ENCODE measurements around the gene TLK2.

TLK2 gene

DNA sequence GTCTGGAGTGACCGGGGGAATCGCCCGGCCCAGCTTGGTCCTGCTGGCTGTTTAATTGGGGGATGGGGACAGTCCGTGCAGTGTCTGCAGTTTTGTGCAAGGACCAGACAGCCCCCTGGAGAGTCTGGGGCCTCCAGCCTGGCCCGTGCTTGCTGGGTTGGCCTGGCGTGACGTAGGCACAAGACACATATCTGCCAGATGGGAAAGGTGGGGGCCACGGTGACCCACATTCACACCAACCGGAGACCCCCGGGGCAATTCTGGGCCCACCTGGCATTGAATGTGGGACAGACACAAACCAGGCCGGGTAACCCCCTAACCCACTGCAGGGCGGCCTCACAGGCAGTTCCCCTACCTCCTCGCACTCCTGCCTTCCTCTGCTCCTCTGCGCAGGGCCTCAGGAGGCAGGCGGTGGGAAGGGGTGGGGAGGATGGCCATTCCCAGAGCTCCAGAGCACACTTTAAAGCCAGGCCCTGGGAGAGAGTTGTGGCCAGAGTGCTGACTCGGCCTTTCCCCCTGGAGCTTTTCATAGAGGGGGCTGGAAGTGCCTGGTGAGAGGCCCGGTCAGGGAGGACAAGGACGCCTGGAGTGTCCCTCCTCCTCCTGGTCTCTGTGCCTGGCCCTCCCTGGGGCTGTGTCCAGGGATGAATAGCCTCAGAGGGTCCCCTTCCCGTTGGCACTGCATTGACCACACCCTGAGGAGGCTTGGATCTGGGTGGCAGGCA, 150.4 kb downstream of the TLK2 start:
- no peak for DNase-seq (ENCODE audit: low read depth in 2 of 2)

DNA sequence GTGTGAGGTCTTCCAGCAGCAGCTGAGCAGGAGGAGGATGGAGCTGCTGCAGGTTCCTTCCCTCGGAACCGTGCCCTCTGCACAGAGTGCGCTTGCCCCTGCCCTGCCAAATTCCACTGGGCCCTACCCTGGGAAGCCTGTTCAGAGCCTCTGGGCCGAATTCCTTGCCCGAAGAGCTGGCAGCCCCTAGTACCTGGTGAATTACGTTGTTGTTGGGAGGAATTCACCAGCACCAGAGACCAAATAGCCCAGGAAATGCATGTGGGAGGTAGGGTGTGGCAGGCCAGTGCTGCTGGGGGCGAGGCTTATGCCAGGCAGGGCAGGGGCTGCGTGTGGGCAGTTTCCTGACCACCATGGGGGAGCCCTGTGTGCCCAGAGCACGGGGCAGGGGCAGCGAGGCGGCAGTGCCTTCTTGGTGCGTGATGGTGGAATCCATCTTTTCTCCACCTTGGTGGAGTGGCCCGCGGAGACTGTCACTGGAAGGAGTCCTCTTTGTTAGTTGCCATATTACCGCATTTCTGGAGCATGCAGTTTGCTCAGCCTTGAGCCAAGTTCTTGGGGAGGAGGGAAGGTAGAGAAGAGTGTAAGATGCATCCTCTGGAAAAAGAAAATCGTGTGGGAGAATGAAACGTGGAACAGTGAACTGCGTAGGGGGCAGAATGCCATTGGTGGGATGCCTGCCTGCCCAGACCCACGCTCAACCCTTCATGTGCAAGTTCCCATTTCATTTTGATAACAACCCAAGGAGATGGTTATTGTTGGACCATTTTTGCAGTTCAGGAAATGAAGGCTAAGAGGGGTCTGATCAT, 151.1 kb downstream of the TLK2 start:
- DNase-seq (ENCODE audit: low read depth in 2 of 2), result no peak

DNA sequence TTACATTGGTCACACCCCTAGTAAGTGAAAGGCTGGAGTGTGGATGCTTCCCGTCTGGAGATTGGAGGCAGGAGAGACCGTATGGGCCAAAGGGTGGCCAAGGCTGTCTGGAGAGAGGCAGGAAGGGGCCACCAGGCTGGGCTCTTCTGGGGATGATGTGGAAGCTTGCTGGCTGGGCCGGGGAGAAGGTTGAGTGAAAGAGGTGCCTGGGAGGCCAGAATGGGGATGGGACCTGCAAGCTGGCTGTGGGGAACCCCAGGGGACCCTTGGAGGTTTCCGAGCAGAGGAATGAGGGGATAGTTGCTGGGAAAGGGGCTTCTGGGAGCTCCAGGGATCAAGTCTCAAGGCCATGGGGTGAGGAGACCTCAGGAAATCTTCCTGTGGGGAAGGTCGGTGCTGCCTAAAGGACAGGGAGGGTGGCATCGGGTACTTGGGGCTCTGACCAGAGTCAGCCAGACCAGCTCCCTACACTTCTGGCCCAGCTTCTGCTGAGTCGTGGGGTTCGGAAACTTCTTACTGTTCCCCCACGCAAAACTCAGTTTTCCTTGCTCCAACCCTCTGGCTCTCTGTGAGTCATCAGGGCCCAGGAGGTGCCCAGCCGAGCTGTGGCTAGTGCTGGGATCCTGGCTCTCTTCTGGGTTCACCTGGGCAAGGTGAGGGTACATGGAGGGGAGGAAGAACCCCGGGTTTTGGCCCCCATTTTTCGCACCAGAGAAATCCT, 151.9 kb downstream of the TLK2 start:
- DNase-seq (ENCODE audit: low read depth in 2 of 2), result no peak

DNA sequence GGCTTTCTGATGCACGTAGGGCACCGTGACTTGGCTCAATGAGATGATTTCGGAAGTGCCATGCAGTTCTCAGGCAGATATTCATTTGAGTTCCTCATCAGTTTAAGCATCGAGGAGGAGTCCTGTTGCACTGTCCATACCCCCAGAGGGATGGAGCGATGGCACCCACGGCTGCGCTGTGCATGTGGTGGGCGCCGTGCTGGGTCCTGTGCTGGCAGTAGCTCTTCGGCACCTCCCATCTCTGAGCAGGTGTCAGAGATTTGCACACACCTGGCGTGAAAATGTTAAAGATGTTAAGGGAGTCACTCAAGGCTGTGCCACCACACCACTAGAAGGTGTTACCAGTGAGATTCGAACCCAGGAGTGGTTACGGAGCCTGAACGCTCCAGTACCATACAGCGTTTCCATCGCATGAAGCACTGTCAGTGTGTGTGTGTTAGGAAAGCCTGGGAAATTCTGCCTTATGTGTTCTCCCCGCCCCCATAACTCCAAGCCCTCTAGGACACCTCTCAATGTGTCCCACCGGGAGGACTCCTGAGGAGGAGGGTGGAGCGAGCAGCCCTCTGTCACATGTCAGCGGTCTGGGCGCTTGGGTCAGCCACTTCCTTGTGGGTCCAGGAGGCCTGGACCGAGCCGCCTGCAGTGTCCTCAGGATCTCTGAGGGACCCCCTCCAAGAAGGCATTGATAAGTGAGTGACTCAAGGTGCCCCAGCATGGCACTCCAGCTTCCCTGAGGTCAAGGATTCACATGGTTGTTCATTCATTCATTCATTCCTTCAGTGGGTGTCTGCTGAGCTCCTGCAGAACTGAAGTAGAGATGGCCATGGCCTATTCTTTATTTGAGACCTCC, 152.7 kb downstream of the TLK2 start:
- no peak for DNase-seq (ENCODE audit: low read depth in 2 of 2)

DNA sequence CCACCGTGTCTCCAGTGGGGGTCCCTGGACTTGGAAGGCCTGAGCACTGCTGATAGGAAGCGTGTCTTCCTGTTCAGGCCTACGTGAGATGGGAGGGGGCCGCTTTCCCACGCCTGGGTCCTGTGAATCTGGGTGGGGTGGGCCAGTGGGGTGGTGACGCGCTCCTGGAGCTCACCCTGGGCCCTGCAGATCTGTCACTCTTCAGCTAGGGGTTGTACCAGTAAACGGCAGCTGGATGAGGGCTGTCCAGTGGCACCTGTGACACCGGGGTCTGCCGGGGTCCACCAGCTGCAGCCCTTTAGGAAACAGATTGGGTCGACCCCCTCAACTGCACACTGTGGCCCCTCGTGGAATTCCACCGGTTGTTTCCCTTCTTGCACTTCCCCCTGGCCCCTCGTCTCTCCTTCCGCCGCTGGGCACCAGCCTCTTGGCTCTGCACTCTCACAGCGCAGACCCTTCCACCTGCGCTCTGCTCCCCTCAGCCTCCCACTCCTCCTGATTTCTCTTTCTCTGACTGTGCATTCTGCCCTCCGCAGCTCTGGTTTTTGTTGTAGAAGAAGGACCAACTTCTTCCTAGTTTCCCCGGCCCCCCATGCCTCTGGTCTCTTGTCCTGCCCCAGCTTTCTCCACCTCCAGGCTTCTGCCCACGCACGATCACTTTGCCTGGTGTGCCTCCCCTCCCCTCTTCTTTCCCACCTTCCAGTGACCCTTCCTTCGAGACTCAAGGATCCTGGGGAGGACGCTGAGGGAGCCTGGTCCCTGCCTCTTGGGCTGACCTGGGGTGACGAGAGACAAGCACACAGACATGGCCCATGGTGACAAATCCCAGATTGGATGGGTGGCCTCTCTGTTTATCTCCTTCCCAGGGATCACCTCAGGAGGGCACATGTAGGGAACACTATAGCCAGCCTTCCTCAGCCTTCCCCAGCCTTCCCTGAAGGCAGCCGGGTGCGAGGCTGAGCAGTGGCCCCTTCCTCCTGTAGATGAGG, 153.6 kb downstream of the TLK2 start:
- no peak for DNase-seq (ENCODE audit: low read depth in 2 of 2)

DNA sequence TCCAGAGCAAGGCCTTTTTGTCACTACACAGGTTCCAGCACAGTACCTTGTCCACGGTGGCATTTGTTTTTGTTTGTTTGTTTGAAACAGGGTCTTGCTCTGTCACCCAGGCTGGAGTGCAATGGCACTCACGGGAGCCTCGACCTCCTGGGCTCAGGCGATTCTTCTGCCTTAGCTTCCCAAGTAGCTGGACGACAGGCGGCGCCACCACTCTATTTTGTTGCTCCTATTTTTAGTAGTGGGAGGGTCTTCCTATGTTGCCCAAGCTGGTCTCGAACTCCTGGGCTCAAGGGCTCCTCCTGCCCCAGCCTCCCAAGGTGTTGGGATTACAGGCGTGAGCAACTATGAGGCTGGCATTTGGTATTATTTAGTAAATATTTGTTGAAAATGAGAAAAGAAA, 159.2 kb downstream of the TLK2 start:
- no peak for DNase-seq (ENCODE audit: low read depth in 2 of 2)

DNA sequence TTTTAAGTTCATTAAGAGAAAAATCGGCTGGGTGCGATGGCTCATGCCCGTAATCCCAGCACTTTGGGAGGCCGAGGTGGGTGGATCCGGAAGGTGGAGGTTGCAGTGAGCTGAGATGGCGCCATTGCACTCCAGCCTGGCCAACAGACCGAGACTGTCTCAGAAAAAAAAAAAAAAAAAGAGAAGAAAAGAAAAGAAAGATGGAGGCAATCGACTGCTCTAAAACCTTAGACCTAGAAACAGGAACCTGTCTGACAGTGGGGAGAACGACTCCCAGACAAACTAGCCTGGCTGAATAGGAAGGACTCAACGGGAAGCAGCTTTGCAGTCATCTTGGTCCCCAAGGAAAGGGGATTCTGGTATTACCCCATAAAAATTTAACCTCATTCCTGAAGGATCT, 162.5 kb downstream of the TLK2 start:
- no peak for DNase-seq (ENCODE audit: low read depth in 2 of 2)

DNA sequence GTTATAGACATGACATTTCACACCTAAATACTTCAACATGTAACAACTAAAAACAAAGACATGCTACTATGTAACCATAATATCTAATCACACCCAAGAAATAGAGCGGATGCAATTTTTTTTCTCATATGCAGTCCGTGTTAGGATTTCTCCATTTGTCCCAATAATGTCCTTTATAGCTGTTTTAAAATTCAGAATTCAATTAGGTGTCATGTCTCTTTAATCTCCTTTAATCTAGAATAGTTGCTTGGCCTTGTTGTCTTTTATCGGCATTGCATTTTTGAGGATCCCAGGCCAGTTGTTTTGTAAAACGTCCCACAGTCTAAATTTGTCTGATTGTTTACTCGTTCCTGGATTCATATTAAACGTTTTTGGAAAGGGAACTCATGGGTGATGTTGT, 163.3 kb downstream of the TLK2 start:
- no peak for DNase-seq (ENCODE audit: low read depth in 2 of 2)

DNA sequence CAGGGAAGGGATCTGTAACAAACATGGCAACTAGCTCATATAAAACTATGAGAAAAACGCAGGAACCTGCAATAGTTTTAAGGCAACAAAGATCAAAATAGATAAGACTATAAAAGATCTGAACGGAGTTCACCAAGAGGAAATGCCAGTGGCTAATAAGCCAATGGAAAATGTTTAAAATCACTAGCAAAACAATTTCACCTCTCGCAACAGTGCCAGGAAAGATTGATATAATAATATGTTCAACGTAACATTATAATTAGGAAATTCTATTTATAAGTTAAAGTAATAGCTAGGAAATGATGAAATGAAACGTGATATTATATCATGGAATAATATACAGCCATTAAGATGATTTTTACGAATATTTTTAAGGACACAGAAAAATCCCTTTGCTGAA, 164.9 kb downstream of the TLK2 start:
- DNase-seq (ENCODE audit: low read depth in 2 of 2), result no peak

DNA sequence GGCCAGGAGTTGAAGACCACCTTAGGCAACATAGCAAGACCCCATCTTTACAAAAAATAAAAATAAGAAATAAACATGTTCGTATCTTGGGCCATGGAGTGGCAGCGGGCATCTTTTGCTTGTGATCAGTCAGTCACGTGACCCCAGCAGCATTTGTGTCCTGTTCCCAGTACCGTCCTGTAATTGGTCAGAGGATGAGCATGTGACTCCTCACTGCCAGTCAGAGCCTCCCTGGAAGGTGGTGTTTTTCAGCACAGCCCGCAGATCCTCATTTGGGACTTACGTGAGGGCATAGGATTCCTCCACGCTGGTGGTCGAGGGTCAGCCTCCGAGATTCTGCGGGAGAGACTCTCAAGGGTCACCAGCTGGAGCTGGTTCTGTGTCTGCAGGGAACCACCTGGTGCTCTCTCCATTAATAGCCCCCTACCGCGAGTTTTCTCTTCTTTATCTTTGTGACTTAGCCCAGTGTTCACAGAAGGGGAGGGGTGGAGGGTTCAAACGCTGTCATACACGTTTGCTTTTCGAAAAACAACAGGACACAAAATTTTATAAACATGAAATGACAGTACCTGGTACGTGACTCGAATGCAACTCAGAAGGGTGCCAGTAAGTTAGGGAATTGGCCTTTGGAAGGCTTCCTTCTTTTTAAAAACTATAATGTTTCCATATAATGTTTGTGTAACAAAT, 166.0 kb downstream of the TLK2 start:
- DNase-seq (ENCODE audit: low read depth in 2 of 2), result no peak

DNA sequence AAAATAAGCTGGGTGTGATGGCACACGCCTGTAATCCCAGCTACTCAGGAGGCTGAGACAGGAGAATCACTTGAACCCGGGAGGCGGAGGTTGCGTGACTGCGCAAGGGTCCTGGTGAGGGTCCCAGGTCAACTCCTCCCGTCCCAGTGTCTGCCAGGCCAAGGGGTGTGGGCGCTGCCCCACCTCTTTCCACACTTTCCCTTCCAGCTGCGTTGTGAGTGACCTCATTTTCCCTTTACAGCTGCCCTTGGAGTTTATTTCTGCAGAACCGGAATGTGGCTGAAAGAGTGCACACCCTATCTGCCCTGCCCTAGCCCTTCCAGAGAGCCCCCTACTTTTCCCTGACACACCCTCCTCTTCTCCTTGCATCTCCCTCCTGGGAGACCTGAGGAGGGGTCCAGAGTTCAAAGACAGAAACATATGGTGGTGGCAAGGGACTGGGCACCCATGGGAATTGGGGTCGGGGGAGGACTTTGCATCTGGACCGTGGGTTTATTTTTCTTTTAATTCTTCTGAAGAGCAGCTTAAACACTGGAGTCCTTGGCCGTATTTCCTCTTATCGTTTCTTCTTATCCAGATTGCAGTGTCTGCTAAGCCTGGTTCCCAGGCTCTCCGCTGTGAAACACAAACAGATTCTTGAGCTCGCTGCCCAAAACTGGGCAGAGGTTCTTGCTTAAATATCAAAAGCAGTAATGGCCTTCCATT, 169.8 kb downstream of the TLK2 start:
- no peak for DNase-seq (ENCODE audit: low read depth in 2 of 2)

DNA sequence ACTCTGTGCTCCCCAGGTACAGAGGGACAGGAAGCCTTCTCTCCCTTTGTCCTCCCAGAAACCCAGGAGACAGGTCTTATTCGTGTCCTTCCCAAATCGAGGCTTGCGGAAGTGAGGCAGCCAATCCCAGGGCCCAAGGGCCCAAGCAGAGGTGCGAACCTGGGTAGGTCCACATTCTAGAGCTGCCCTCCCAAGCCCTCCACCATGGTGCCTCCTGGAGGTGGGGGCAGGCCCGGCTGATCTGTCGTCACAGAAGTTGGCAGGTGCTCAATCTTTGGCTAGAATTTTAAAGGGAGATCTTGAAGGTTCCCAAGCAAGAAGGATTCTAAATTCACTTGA, 170.3 kb downstream of the TLK2 start:
- DNase-seq (ENCODE audit: low read depth in 2 of 2), result no peak

DNA sequence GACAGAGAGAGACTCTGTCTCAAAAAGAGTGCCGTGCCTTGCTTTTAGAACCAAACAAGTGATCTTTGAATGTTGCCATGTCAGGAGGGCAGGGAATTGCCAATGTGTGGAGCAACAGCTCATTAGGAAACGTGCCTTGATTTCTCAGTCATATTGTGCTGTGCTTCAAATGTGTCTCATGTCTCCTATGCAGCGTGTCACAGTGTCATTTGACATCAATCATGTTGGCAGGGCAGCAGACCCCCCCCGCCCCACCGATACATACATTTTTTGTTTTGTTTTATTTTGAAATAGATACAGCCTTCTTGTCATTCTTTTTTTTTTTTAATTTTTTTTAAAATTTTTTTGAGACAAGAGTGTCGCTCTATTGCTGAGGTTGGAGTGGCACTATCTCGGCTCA, 170.9 kb downstream of the TLK2 start:
- DNase-seq (ENCODE audit: low read depth in 2 of 2), result no peak

DNA sequence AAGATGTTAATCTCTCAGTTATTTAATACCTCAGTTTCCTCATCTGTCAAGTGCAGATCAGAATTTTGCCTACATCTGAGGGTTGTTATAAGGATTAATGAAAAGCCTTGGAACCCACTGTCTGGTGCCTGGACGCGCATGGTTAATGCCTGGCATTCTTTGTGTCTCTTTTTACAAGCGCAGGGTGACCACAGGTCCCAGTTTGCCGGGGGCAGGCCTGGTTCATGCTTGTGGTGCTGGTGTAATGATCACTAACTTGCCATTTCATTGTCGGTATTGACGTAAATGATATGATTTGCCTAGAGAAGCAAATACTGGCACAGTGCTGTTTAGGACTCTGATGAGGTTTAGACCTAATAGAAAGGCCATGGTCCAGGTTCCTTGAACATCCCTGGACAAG, 172.0 kb downstream of the TLK2 start:
- no peak for DNase-seq (ENCODE audit: low read depth in 2 of 2)

DNA sequence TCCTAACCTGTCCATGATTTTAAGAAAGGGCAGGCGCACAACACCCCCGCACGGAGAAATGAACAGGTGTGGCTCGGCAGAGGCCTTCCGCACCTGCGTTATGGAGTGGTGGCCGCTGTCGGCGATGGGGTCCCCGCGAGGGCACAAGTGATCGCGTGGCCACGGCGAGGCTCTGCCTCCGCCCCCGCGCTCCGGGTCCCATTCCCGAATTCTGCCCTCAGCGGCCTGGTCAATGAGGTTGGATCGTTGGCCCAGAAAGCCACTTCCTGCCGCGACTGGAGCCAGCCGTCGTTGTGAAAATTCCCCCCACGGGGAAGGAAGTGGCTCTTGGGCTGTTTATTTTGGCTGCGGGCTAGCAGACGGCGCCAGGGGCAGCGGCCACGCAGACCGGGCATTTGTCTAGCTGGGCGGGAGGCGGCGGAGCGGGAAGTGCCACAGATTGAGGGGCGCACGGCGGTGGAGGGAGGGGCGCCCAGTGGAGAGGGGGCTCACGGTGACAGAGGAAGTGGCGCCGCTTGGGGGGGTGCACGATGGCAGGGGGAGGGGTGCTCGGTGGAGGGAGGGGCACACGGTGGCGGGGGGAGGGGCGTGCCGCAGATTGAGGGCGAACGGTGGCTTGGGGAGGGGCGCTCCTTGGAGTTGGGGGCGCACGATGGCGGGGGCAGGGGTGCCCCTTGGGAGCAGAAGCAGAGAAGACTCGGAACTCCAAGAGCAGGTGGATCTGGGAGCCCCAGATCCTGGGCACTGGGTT, 173.8 kb downstream of the TLK2 start:
- no peak for DNase-seq (ENCODE audit: low read depth in 2 of 2)

DNA sequence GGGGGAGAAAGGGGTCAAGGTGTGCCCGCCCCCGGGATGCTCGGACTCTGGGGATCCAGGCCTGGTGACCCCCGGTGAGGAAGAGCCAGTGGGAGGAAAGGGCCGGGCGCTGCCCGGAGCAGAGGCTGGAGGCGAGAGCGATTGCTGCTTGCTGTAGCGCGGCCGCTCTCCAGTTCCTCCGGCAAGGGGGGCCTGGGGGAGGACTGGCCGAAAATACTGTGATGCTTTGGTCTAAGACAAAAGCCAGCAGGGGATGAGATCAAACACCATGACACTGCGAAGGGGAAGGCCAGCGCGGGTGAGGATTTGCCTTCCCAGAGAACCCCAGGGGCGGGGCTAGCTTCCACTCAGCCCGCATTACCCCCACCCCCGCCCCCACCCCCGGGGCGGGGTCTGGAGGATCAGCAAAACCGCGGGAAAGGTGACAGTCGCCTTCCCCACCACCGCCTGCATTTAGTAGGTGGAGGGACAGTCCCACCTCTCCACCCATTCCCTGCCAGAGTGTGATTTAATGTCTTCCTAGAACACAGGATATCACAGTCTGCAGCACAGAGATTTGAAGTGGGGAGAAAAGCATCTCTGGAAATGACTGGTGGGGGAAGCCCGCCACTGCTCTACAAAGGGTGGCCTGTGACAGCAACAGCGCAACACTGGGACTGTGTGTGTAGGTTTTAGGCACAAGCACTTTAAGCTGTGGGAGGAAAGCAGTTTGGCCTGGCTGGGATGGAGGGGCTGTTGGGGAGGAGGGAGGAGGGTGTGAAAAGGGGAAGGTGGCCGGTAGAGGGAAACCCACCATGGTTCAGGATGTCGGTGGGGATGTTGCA, 174.6 kb downstream of the TLK2 start:
- DNase-seq (ENCODE audit: low read depth in 2 of 2), result peak in 1 of 2 donors; percentile 41

DNA sequence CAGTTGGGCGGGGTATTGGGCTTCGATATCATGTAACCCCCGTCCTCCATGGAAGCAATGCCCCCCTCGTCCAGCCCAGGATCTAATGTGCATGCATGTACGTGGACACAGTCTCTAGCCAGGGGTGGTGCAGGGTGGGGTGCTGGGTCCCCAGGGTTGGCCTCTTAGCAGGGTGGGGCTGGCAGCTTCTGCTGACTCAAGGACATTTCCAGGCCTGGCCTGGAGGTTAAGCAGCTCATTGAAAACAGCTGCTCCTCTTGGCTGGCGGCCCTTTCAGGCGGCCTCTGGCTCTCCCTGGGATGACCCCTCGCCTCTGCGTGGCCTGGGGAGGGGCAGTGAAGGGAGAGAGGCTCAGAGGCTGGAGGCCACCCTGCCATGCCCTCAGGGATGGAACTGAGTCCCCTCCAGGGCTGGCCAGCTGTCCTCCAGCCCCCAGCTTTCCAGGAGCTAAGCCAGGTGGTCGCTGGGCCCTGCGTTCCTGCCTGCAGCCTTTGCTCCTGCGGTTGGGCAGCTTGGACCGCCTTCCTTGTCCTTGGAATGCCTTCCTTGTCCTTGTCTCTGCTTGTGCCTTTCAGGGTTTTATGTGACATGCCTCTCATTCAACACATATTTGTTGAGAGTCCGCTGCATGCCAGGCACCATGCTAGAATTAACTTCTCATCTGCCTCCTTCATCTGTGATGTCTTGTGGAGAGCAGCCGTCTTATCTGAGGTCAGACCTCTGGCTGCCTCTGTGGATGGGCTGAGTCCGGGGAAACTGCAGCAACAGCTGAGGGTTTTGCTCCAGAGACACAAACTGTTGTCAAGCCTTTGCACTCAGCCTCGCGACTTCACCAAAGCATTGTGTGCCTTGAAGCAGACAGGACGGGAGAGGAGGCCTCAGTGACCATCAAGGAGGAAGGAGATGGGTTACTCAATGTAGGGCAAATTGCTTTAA, 175.5 kb downstream of the TLK2 start:
- no peak for DNase-seq (ENCODE audit: low read depth in 2 of 2)

Measured in stimulated activated CD8-positive, alpha-beta memory T cell treated with anti-CD3 and anti-CD28 coated beads, Interleukin-2, amount 100 ng/mL, for 1 hour (primary cell).